Liver (tissue), 3 donors: ENCODE measurements around the gene INTS4.

ENCODE experiments used
- ATF3 ChIP-seq: IDR thresholded peaks from 2 replicates; pipeline ENCODE4 v1.6.1; 2016; ENCODE audit warnings: antibody characterized with exemption
- CTCF ChIP-seq: fragments of 150-350 bp; IDR thresholded peaks from 2 replicates; pipeline ENCODE4 v1.5.1; 2017; ENCODE audit warnings: improper control_type of control experiment, low read depth, low read length; ENCODE audit not compliant: missing input control
- EGR1 ChIP-seq, 2 donors: IDR thresholded peaks; 2 replicates each; pipeline ENCODE4 v1.6.1; 2016 to 2018; ENCODE audit warnings: antibody characterized with exemption in 2 of 2, low read depth in 2 of 2
- TAF1 ChIP-seq: conservative IDR thresholded peaks from 2 replicates; pipeline ENCODE4 v1.6.1; 2016; ENCODE audit warnings: antibody characterized with exemption, mild to moderate bottlenecking
- donor health status: healthy.
- donor health status: healthy.

- TF ChIP-seq CTCF (no peak), TAF1 (no peak), ATF3 (no peak), EGR1 (IDR thresholded peaks at IDR 0.05; ENCODE audit: low read depth in 2 of 2) (no peak)
Observed at GRCh38 chr11:78011301-78011700, 16.8 kb upstream of the INTS4 start.
